Measurements from ENCODE around the gene PITPNM2. TPM values are rescaled to one million over a fixed set of nuclear protein-coding genes. Genes with fewer than 3 reads are reported as not detected.

The PITPNM2 gene
- total and polyA plus RNA-seq, 9 of the 15 experiments (the other 6 are each of a cell fraction or from before 2014, with no cell fraction given), result 0.03 to 10.8 (median 2.9) TPM

- TF ChIP-seq CBX3 (IDR thresholded peaks at IDR 0.05; ENCODE audit: borderline replicate concordance in 1 of 2, low read length in 2 of 2), result peak in 1 of 2 experiments; percentile 21; a peak in 1 of 3 replicates
- TF ChIP-seq, protein P1, sequence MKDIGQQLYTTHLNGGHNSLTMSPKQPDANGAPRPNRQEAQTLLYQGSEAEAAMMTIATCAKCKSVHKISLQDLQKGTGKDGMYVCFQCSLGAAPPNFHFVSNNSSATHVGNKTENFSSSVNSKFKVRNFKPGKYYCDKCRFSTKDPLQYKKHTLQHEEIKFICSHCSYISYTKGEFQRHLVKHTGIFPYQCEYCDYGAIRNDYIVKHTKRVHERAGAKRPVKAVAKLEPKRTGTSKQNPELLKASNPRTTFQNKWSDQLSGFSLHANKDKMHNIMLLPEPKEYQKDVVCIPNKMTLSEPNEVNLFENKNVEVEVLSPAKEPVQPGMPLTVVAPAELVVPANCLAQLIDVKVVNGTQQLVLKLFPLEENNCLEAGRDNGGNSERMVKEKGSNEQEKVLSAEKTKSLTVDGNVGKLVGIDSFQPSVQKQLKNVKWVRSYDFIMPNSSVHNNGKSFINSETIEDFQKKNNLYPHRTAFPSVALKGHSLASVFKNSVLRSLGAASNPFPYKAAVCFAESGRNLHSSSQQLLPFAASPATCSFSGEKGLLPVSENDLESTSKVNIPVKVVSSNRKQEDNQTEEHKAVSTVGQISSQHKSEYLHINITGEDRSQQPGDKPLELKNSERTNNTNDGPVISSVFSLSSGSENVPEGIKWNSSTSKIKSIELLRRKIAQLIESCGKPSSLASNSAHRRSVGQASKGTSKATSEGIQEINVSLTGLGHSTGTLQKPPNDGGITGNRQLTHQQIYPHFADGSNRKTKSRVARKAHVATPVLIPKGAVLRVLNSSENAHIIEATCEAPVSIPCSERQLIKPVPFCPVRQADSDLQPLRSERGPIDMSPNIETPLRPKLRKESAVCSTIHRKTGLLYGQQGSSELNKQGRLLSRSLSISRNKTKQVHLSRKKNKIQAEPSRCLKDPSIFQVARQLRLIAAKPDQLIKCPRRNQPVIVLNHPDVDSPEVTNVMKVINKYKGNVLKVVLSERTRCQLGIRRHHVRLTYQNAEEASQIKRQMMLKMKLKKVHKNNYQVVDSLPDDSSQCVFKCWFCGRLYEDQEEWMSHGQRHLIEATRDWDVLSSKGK (CRISPR knock-in tag; IDR thresholded peaks at IDR 0.05), result no peak
- peak; percentile 96 for TF ChIP-seq DPF2 (IDR thresholded peaks at IDR 0.05)
- no peak for TF ChIP-seq U2AF1 (optimal IDR thresholded peaks at IDR 0.05; ENCODE audit: low read depth, low read length)
- TF ChIP-seq, protein P2, sequence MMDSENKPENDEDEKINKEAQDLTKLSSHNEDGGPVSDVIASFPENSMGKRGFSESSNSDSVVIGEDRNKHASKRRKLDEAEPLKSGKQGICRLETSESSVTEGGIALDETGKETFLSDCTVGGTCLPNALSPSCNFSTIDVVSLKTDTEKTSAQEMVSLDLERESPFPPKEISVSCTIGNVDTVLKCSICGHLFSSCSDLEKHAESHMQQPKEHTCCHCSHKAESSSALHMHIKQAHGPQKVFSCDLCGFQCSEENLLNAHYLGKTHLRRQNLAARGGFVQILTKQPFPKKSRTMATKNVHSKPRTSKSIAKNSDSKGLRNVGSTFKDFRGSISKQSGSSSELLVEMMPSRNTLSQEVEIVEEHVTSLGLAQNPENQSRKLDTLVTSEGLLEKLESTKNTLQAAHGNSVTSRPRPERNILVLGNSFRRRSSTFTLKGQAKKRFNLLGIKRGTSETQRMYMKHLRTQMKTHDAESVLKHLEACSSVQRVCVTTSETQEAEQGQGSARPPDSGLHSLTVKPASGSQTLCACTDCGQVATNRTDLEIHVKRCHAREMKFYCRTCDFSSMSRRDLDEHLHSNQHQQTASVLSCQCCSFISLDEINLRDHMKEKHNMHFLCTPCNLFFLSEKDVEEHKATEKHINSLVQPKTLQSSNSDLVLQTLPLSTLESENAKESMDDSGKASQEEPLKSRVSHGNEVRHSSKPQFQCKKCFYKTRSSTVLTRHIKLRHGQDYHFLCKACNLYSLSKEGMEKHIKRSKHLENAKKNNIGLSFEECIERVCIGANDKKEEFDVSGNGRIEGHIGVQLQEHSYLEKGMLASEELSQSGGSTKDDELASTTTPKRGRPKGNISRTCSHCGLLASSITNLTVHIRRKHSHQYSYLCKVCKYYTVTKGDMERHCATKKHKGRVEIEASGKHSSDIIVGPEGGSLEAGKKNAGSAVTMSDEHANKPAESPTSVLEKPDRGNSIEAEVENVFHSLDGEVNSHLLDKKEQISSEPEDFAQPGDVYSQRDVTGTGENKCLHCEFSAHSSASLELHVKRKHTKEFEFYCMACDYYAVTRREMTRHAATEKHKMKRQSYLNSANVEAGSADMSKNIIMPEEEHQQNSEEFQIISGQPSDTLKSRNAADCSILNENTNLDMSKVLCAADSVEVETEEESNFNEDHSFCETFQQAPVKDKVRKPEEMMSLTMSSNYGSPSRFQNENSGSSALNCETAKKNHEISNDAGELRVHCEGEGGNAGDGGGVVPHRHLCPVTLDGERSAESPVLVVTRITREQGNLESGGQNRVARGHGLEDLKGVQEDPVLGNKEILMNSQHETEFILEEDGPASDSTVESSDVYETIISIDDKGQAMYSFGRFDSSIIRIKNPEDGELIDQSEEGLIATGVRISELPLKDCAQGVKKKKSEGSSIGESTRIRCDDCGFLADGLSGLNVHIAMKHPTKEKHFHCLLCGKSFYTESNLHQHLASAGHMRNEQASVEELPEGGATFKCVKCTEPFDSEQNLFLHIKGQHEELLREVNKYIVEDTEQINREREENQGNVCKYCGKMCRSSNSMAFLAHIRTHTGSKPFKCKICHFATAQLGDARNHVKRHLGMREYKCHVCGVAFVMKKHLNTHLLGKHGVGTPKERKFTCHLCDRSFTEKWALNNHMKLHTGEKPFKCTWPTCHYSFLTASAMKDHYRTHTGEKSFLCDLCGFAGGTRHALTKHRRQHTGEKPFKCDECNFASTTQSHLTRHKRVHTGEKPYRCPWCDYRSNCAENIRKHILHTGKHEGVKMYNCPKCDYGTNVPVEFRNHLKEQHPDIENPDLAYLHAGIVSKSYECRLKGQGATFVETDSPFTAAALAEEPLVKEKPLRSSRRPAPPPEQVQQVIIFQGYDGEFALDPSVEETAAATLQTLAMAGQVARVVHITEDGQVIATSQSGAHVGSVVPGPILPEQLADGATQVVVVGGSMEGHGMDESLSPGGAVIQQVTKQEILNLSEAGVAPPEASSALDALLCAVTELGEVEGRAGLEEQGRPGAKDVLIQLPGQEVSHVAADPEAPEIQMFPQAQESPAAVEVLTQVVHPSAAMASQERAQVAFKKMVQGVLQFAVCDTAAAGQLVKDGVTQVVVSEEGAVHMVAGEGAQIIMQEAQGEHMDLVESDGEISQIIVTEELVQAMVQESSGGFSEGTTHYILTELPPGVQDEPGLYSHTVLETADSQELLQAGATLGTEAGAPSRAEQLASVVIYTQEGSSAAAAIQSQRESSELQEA (IDR thresholded peaks at IDR 0.05; ENCODE audit: low read depth), result no peak
- no peak for TF ChIP-seq ZNF79 (CRISPR knock-in tag; IDR thresholded peaks at IDR 0.05; ENCODE audit: low read depth)
- TF ChIP-seq ZNF512 (tag; IDR thresholded peaks at IDR 0.05), result no peak
- TF ChIP-seq RBM15 (IDR thresholded peaks at IDR 0.05; ENCODE audit: insufficient read depth, low read length), result no peak
- TF ChIP-seq EWSR1 (IDR thresholded peaks at IDR 0.05; ENCODE audit: borderline replicate concordance, low read depth, partially characterized antibody), result no peak
- TF ChIP-seq HDAC6 (IDR thresholded peaks at IDR 0.05; ENCODE audit: low read depth, low read length), result no peak
- peak; percentile 47; the same call in 1 of the 2 replicates for TF ChIP-seq EP400 (IDR thresholded peaks at IDR 0.05)
- TF ChIP-seq NFE2 (IDR thresholded peaks at IDR 0.05; ENCODE audit: low read depth), result peak; percentile 99
- TF ChIP-seq POLR2A (conservative IDR thresholded peaks at IDR 0.05), result no peak
- TF ChIP-seq SUPT5H (IDR thresholded peaks at IDR 0.05), result no peak
- no peak for TF ChIP-seq BRD9 (IDR thresholded peaks at IDR 0.05; ENCODE audit: low read depth, partially characterized antibody)
These were observed 24.4 kb downstream of the PITPNM2 start (continued) for GRCh38 chr12:123126294-123127181.

All from K562 (cell line).